SH-SY5Y (cell line): Measurements from ENCODE around the gene CD209.

Experiments used
- GATA2 ChIP-seq: IDR thresholded peaks from 2 replicates; pipeline ENCODE4 v1.6.1; 2011; ENCODE audit warnings: mild to moderate bottlenecking, low read depth, low read length
- GATA3 ChIP-seq: IDR thresholded peaks from 2 replicates; pipeline ENCODE4 v1.6.1; 2011; ENCODE audit warnings: low read depth, mild to moderate bottlenecking, low read length, moderate library complexity

- no peak for TF ChIP-seq GATA3
- no peak for TF ChIP-seq GATA2
These were observed 43.1 kb upstream of the CD209 start for GRCh38 chr19:7790416-7790815.
